H1 (cell line): Measurements from ENCODE around the gene TEAD2. TPM values are rescaled to one million over a fixed set of nuclear protein-coding genes. Genes with fewer than 3 reads are reported as not detected.

Experiments
- CTCF ChIA-PET: fragments of 300-600 bp; sonication (Branson Sonifier 250); formaldehyde crosslinking; loops from one replicate; lab custom pipeline; 2021; ENCODE audit not compliant: partially characterized antibody; lab: Charles Lee
- POLR2A ChIA-PET: fragments of 300-600 bp; sonication (Branson Sonifier 250); formaldehyde crosslinking; loops from one replicate; lab custom pipeline; 2021; ENCODE audit warnings: inconsistent platforms; ENCODE audit not compliant: partially characterized antibody; lab: Charles Lee
- DNase-seq, 2 experiments: peaks; one replicate each; pipeline versions ENCODE4 v3.0.0 to v3.0.0-alpha.2; 2010 to 2022; ENCODE audit warnings: low spot score in 2 of 2, low read depth in 1 of 2, mixed read lengths in 1 of 2
- FAIRE-seq: peaks from 2 replicates; lab custom pipeline; 2011; peaks lifted over from hg19 to GRCh38; lab: Jason Lieb, UNC
- H2AFZ ChIP-seq: 2 replicates; pipeline ENCODE4 v1.8.1; 2012; ENCODE audit warnings: low read length, inconsistent platforms
- H2AK5ac ChIP-seq: 2 replicates; pipeline ENCODE4 v1.6.1; 2013; ENCODE audit warnings: low read depth, low read length
- H2BK120ac ChIP-seq: replicated peaks from 2 replicates; pipeline ENCODE3; 2013; ENCODE audit warnings: low read depth, low read length, inconsistent platforms
- H2BK12ac ChIP-seq: 2 replicates; pipeline ENCODE4 v1.6.1; 2013; ENCODE audit warnings: low read depth, low read length
- H2BK15ac ChIP-seq: 2 replicates; pipeline ENCODE4 v1.6.1; 2013; ENCODE audit warnings: low read length
- H2BK20ac ChIP-seq: 2 replicates; pipeline ENCODE4 v1.6.1; 2013; ENCODE audit warnings: low read length
- H2BK5ac ChIP-seq: 2 replicates; pipeline ENCODE4 v1.6.1; 2013; ENCODE audit warnings: low read depth, low read length
- H3K14ac ChIP-seq: 2 replicates; pipeline ENCODE4 v1.6.1; 2013; ENCODE audit warnings: inconsistent platforms; ENCODE audit not compliant: insufficient read length
- H3K18ac ChIP-seq: 2 replicates; pipeline ENCODE4 v1.6.1; 2013; ENCODE audit warnings: low read length; ENCODE audit errors: extremely low read depth
- H3K23ac ChIP-seq: 2 replicates; pipeline ENCODE4 v1.6.1; 2013; ENCODE audit warnings: inconsistent platforms; ENCODE audit not compliant: insufficient read length
- H3K23me2 ChIP-seq: 2 replicates; pipeline ENCODE4 v1.6.1; 2013; ENCODE audit warnings: low read depth, low read length
- H3K27ac ChIP-seq: 2 replicates; pipeline ENCODE4 v1.6.1; 2011; ENCODE audit warnings: low read depth, low read length, inconsistent platforms
- H3K27me3 ChIP-seq, 4 experiments: replicated peaks in 1 of 4; 1 replicate in 1 of 4; 2 replicates in 3 of 4; pipeline versions ENCODE4 v1.6.1 to v1.8.1; 2011 to 2013; ENCODE audit warnings: low read length in 3 of 4, mild to moderate bottlenecking in 3 of 4, inconsistent platforms in 2 of 4, mixed read lengths in 2 of 4, moderate library complexity in 1 of 4; ENCODE audit not compliant: control insufficient read depth in 3 of 4, insufficient read depth in 3 of 4; ENCODE audit errors: extremely low read depth in 1 of 4
- H3K36me3 ChIP-seq, 4 experiments: 2 replicates each; pipeline versions ENCODE4 v1.6.1 to v1.8.1; 2011 to 2013; ENCODE audit warnings: mild to moderate bottlenecking in 4 of 4, low read length in 3 of 4, moderate library complexity in 2 of 4, control low read depth in 1 of 4, inconsistent platforms in 1 of 4; ENCODE audit not compliant: insufficient read depth in 4 of 4, control insufficient read depth in 2 of 4
- H3K4ac ChIP-seq: replicated peaks from 2 replicates; pipeline ENCODE3; 2013; ENCODE audit warnings: low read length, low read depth, mixed read lengths, inconsistent platforms; ENCODE audit not compliant: insufficient read length
- H3K4me1 ChIP-seq, 4 experiments: replicated peaks in 1 of 4; 1 replicate in 1 of 4; 2 replicates in 3 of 4; pipeline versions ENCODE4 v1.6.1 to v1.8.1; 2011 to 2013; ENCODE audit warnings: low read length in 3 of 4, inconsistent platforms in 2 of 4, mixed read lengths in 1 of 4; ENCODE audit not compliant: insufficient read depth in 4 of 4, control insufficient read depth in 3 of 4
- H3K4me2 ChIP-seq, 2 experiments: 2 replicates each; pipeline versions ENCODE4 v1.6.1 to v1.8.1; 2011 to 2013; ENCODE audit warnings: low read depth in 2 of 2, low read length in 2 of 2, control low read depth in 1 of 2, inconsistent platforms in 1 of 2, mild to moderate bottlenecking in 1 of 2; ENCODE audit not compliant: insufficient read depth in 1 of 2
- H3K4me3 ChIP-seq, 4 experiments: fragments of 200-600, 300-600 bp in 1 of 4; sonication (generic), shearing (Covaris generic), sonication (Bioruptor Twin) in 1 of 4; 2 replicates each; pipeline versions ENCODE4 v1.5.1 to v1.8.1; 2011 to 2016; ENCODE audit warnings: low read length in 4 of 4, low read depth in 3 of 4, control low read depth in 2 of 4, inconsistent platforms in 2 of 4, mild to moderate bottlenecking in 2 of 4, mixed read lengths in 1 of 4, moderate library complexity in 1 of 4; ENCODE audit not compliant: insufficient read depth in 2 of 4; ENCODE audit errors: extremely low read depth in 1 of 4
- H3K56ac ChIP-seq: replicated peaks from 2 replicates; pipeline ENCODE3; 2013; ENCODE audit warnings: low read depth, mild to moderate bottlenecking, mixed read lengths, low read length, inconsistent platforms; ENCODE audit not compliant: insufficient read length
- H3K79me1 ChIP-seq: 2 replicates; pipeline ENCODE4 v1.6.1; 2013; ENCODE audit warnings: low read depth, low read length, control low read depth
- H3K79me2 ChIP-seq, 2 experiments: 2 replicates each; pipeline versions ENCODE4 v1.6.1 to v1.8.1; 2012 to 2013; ENCODE audit warnings: low read length in 2 of 2, mild to moderate bottlenecking in 2 of 2, inconsistent platforms in 1 of 2; ENCODE audit not compliant: insufficient read depth in 2 of 2, control insufficient read depth in 1 of 2
- H3K9ac ChIP-seq, 4 experiments: replicated peaks in 1 of 4; 1 replicate in 1 of 4; 2 replicates in 3 of 4; pipeline versions ENCODE4 v1.6.1 to v1.8.1; 2011 to 2013; ENCODE audit warnings: low read depth in 3 of 4, low read length in 3 of 4, control low read depth in 2 of 4, mild to moderate bottlenecking in 2 of 4, moderate library complexity in 2 of 4, inconsistent platforms in 1 of 4; ENCODE audit errors: extremely low read depth in 1 of 4
- H3K9me3 ChIP-seq, 2 experiments: 2 replicates each; pipeline versions ENCODE4 v1.6.1 to v1.8.1; 2012 to 2013; ENCODE audit warnings: mild to moderate bottlenecking in 2 of 2, moderate library complexity in 2 of 2, control low read depth in 1 of 2, inconsistent platforms in 1 of 2, low read depth in 1 of 2, low read length in 1 of 2, mixed read lengths in 1 of 2; ENCODE audit not compliant: insufficient read depth in 2 of 2
- H4K20me1 ChIP-seq, 2 experiments: replicated peaks in 1 of 2; 2 replicates each; pipeline versions ENCODE3 to v1.8.1; 2011 to 2013; ENCODE audit warnings: inconsistent platforms in 2 of 2, low read length in 2 of 2, mild to moderate bottlenecking in 1 of 2; ENCODE audit not compliant: insufficient read depth in 2 of 2, control insufficient read depth in 1 of 2
- H4K5ac ChIP-seq: 2 replicates; pipeline ENCODE4 v1.6.1; 2013; ENCODE audit warnings: low read length, low read depth, mixed read lengths, inconsistent platforms; ENCODE audit not compliant: insufficient read length
- H4K8ac ChIP-seq: 2 replicates; pipeline ENCODE4 v1.8.0; 2013; ENCODE audit warnings: mild to moderate bottlenecking, moderate library complexity, low read length, inconsistent platforms; ENCODE audit not compliant: insufficient read depth; ENCODE audit errors: extremely low read depth
- H4K91ac ChIP-seq: replicated peaks from 2 replicates; pipeline ENCODE3; 2013; ENCODE audit warnings: low read length, mixed read lengths, inconsistent platforms; ENCODE audit not compliant: insufficient read length
- EGR1 ChIP-seq: IDR thresholded peaks from 2 replicates; pipeline ENCODE4 v1.6.1; 2011; ENCODE audit warnings: low read depth, low read length, borderline replicate concordance
- SIN3A ChIP-seq, 2 experiments: IDR thresholded peaks in 1 of 2; conservative IDR thresholded peaks in 1 of 2; 2 replicates each; pipeline ENCODE4 v1.6.1; 2011 to 2012; ENCODE audit warnings: low read length in 2 of 2, improper control_type of control experiment in 1 of 2, low read depth in 1 of 2, mild to moderate bottlenecking in 1 of 2
- SIX5 ChIP-seq: IDR thresholded peaks from 2 replicates; pipeline ENCODE4 v1.6.1; 2011; ENCODE audit warnings: mild to moderate bottlenecking, low read depth, low read length
- WGBS, 2 experiments: shearing (Covaris generic) in 1 of 2; methylation state at CpG; one replicate each; pipeline versions ENCODE4 v1.1.6 to v1.1.7; 2013 to 2015; ENCODE audit warnings: low lambda C conversion rate in 2 of 2, mixed read lengths in 2 of 2, inconsistent platforms in 1 of 2, low coverage in 1 of 2, missing lambda C conversion rate in 1 of 2; ENCODE audit not compliant: insufficient replicate concordance in 2 of 2, insufficient coverage in 1 of 2, insufficient read length in 1 of 2; ENCODE audit errors: extremely low coverage in 1 of 2, missing lambda C conversion rate in 1 of 2; 5-methylcytosine and 5-hydroxymethylcytosine counted together
- polyA plus RNA-seq, 7 experiments: library from polyadenylated mRNA; depleted of rRNA in 3 of 7; stranded (reverse) in 5 of 7; unstranded in 2 of 7; fragments of >200 nt in 5 of 7; fragments of 200-250 nt in 2 of 7; gene quantifications; 1 replicate in 5 of 7; 2 replicates in 1 of 7; 4 replicates in 1 of 7; pipeline versions ENCODE4 v1.2.1 to v1.2.3, GENCODE V29; 2011 to 2013; ENCODE audit warnings: missing spikeins in 2 of 7, mixed read lengths in 2 of 7
- total RNA-seq: library from RNA; stranded (reverse); fragmentation: NEBNext Ultra II Directional; extraction: Animal tissue kit (Norgen Biotek cat#: 25700); gene quantifications from 2 replicates; pipeline ENCODE4 v1.2.1, GENCODE V29; 2021

Gene TEAD2
- total and polyA plus RNA-seq, 2 of the 8 experiments (the other 6 are each of a cell fraction or from before 2014, with no cell fraction given) = 87.6 to 146 TPM

GRCh38 chr19:49398931-49399330 lies 36.7 kb upstream of the TEAD2 start:
- no peak overlapping the region for H3K27ac ChIP-seq
- H2BK20ac ChIP-seq = 0 out of 2 replicates have a peak overlapping the region, but pooled peaks have one; percentile 7
- no peaks in the 10 kb centered on the region for H4K20me1 ChIP-seq
- no peaks in the 10 kb centered on the region for H3K23me2 ChIP-seq
- ChIA-PET CTCF (interaction anchor here (1.0 to 10.4 kb wide), 3 partner anchors 16 to 26 kb away, joined by 3 to 291 read pairs (median 3); partner anchors contain the start of genes GFY and PTH2), POLR2A (interaction anchor here (0.8 to 1.0 kb wide), 2 partner anchors 22 to 31 kb away, joined by 3 read pairs; no protein-coding TSS in a partner anchor)
- no peak overlapping the region for H2BK15ac ChIP-seq
- peak overlapping the region; percentile 29; the same call in 1 of the 2 replicates for H2BK12ac ChIP-seq
- no peak overlapping the region for H2AFZ ChIP-seq
- H3K79me1 ChIP-seq = no peaks in the 10 kb centered on the region
- H3K36me3 ChIP-seq = no peaks in the 10 kb centered on the region
- no peak overlapping the region for H3K4me2 ChIP-seq
- H3K79me2 ChIP-seq = no peaks in the 10 kb centered on the region
- no peak overlapping the region for H3K4me3 ChIP-seq
- FAIRE-seq = no peak
- H2BK5ac ChIP-seq = peak overlapping the region; percentile 73; the same call in 1 of the 2 replicates
- no peak overlapping the region for H3K23ac ChIP-seq
- H3K4ac ChIP-seq = no peak overlapping the region
- H4K5ac ChIP-seq = no peak overlapping the region
- no peak overlapping the region for H3K56ac ChIP-seq
- H3K27me3 ChIP-seq = no peaks in the 10 kb centered on the region
- no peaks in the 10 kb centered on the region for H3K9me3 ChIP-seq
- peak overlapping the region; percentile 48; the same call in 1 of the 2 replicates for H3K18ac ChIP-seq
- H3K14ac ChIP-seq = no peak overlapping the region
- no peak overlapping the region for H3K9ac ChIP-seq
- DNase-seq = no peak
- H3K4me1 ChIP-seq = peaks cover under 1 to 24% (median 15%) of the 10 kb centered on the region in 4 experiments
- 78% methylated on average over 6 of the region's 6 CpGs; no CpG with 5 or more reads in 1 of the 2 experiments for WGBS, 2 experiments
- no peak overlapping the region for H4K91ac ChIP-seq
- no peak overlapping the region for H4K8ac ChIP-seq
- TF ChIP-seq SIX5 (no peak), EGR1 (no peak), SIN3A (conservative IDR thresholded peaks at IDR 0.05 in 1 of 2, IDR thresholded peaks at IDR 0.05 in 1 of 2; ENCODE audit: low read depth in 1 of 2, low read length in 2 of 2) (no peak)
- H2AK5ac ChIP-seq = no peak overlapping the region
- H2BK120ac ChIP-seq = no peak overlapping the region
